ENCODE measurements around the gene FPR1.

FPR1 gene

GRCh38 chr19:51701468-51702100 is 50.1 kb downstream of the FPR1 start:
- TF ChIP-seq EP300 (IDR thresholded peaks at IDR 0.05; ENCODE audit: borderline replicate concordance) (no peak), TCF12 (IDR thresholded peaks at IDR 0.05; ENCODE audit: low read depth) (no peak), TAF1 (IDR thresholded peaks at IDR 0.05; ENCODE audit: low read depth) (no peak), TEAD4 (IDR thresholded peaks at IDR 0.05) (no peak), NFIC (IDR thresholded peaks at IDR 0.05) (no peak), CEBPB (IDR thresholded peaks at IDR 0.05) (no peak), MAX (IDR thresholded peaks at IDR 0.05) (no peak), YY1 (IDR thresholded peaks at IDR 0.05; ENCODE audit: low read depth) (no peak), EGR1 (IDR thresholded peaks at IDR 0.05) (no peak), RAD21 (IDR thresholded peaks at IDR 0.05; ENCODE audit: low read depth) (no peak), CREB1 (IDR thresholded peaks at IDR 0.05; ENCODE audit: low read depth) (no peak), USF1 (IDR thresholded peaks at IDR 0.05) (no peak), REST (IDR thresholded peaks at IDR 0.05; ENCODE audit: low read depth) (no peak), ZBTB7A (IDR thresholded peaks at IDR 0.05; ENCODE audit: low read depth) (no peak), FOXM1 (IDR thresholded peaks at IDR 0.05; ENCODE audit: borderline replicate concordance, low read depth) (no peak)

- TF ChIP-seq YY1 (IDR thresholded peaks at IDR 0.05; ENCODE audit: low read depth) = no peak
- peak; percentile 46 for TF ChIP-seq USF1 (IDR thresholded peaks at IDR 0.05)
- no peak for TF ChIP-seq MAX (IDR thresholded peaks at IDR 0.05)
- no peak for TF ChIP-seq EP300 (IDR thresholded peaks at IDR 0.05; ENCODE audit: borderline replicate concordance)
Observed at GRCh38 chr19:51699170-51699569, 52.5 kb downstream of the FPR1 start.

GRCh38 chr19:51698296-51698695 is 53.4 kb downstream of the FPR1 start:
- no peak for TF ChIP-seq NFIC (IDR thresholded peaks at IDR 0.05)
- no peak for TF ChIP-seq EGR1 (IDR thresholded peaks at IDR 0.05)
- TF ChIP-seq TEAD4 (IDR thresholded peaks at IDR 0.05) = no peak
- TF ChIP-seq CEBPB (IDR thresholded peaks at IDR 0.05) = no peak
- TF ChIP-seq USF1 (IDR thresholded peaks at IDR 0.05) = no peak
- no peak for TF ChIP-seq FOXM1 (IDR thresholded peaks at IDR 0.05; ENCODE audit: borderline replicate concordance, low read depth)
- TF ChIP-seq REST (IDR thresholded peaks at IDR 0.05; ENCODE audit: low read depth) = no peak
- no peak for TF ChIP-seq ZBTB7A (IDR thresholded peaks at IDR 0.05; ENCODE audit: low read depth)
- TF ChIP-seq YY1 (IDR thresholded peaks at IDR 0.05; ENCODE audit: low read depth) = no peak
- no peak for TF ChIP-seq CREB1 (IDR thresholded peaks at IDR 0.05; ENCODE audit: low read depth)
- no peak for TF ChIP-seq MAX (IDR thresholded peaks at IDR 0.05)
- no peak for TF ChIP-seq RAD21 (IDR thresholded peaks at IDR 0.05; ENCODE audit: low read depth)
- no peak for TF ChIP-seq TCF12 (IDR thresholded peaks at IDR 0.05; ENCODE audit: low read depth)
- no peak for TF ChIP-seq TAF1 (IDR thresholded peaks at IDR 0.05; ENCODE audit: low read depth)
- TF ChIP-seq EP300 (IDR thresholded peaks at IDR 0.05; ENCODE audit: borderline replicate concordance) = no peak

GRCh38 chr19:51697169-51697776 is 54.4 kb downstream of the FPR1 start:
- no peak for TF ChIP-seq USF1 (IDR thresholded peaks at IDR 0.05)
- no peak for TF ChIP-seq YY1 (IDR thresholded peaks at IDR 0.05; ENCODE audit: low read depth)
- no peak for TF ChIP-seq TEAD4 (IDR thresholded peaks at IDR 0.05)
- TF ChIP-seq TAF1 (IDR thresholded peaks at IDR 0.05; ENCODE audit: low read depth) = no peak
- no peak for TF ChIP-seq FOXM1 (IDR thresholded peaks at IDR 0.05; ENCODE audit: borderline replicate concordance, low read depth)
- no peak for TF ChIP-seq MAX (IDR thresholded peaks at IDR 0.05)

All from Ishikawa (cell line).